Gastroesophageal sphincter (tissue), 4 donors: ENCODE measurements around the gene RPL36. TPM values are rescaled to one million over a fixed set of nuclear protein-coding genes. Genes with fewer than 3 reads are reported as not detected.

ENCODE experiments used
- ATAC-seq: fragments of 150-250 bp; one replicate; pipeline ENCODE4 v1.9.1; 2016; ENCODE audit warnings: mild to moderate bottlenecking, moderate library complexity
- H3K27ac ChIP-seq, 4 donors: fragments of 200-600 bp; sonication (generic) in 3 of 4; 1 replicate in 3 of 4; 2 replicates in 1 of 4; pipeline ENCODE4 v1.5.1; 2016 to 2019
- H3K27me3 ChIP-seq: fragments of 200-600 bp; sonication (generic); one replicate; pipeline ENCODE4 v1.5.1; 2019
- H3K36me3 ChIP-seq, 2 donors: fragments of 200-600 bp; sonication (generic); one replicate each; pipeline ENCODE4 v1.5.1; 2019; ENCODE audit warnings: control low read depth in 1 of 2
- H3K4me1 ChIP-seq, 3 donors: fragments of 200-600 bp; sonication (generic); 1 replicate in 2 of 3; 2 replicates in 1 of 3; pipeline ENCODE4 v1.5.1; 2016 to 2019; ENCODE audit warnings: control low read depth in 2 of 3
- H3K4me3 ChIP-seq, 2 donors: fragments of 200-600 bp; sonication (generic); one replicate each; pipeline ENCODE4 v1.5.1; 2019; ENCODE audit warnings: mild to moderate bottlenecking in 1 of 2, moderate library complexity in 1 of 2
- H3K9me3 ChIP-seq, 3 donors: fragments of 200-600 bp; sonication (generic); one replicate each; pipeline ENCODE4 v1.5.1; 2017 to 2019; ENCODE audit warnings: control low read depth in 2 of 3
- EP300 ChIP-seq: sonication (generic); formaldehyde crosslinking; IDR thresholded peaks from one replicate; pipeline ENCODE4 v1.6.1; 2017; ENCODE audit warnings: antibody characterized with exemption, mild to moderate bottlenecking
- POLR2A ChIP-seq, 2 donors: fragments of 450-650 bp; IDR thresholded peaks; one replicate each; pipeline ENCODE4 v1.6.1; 2017; ENCODE audit warnings: antibody characterized with exemption in 2 of 2, mild to moderate bottlenecking in 2 of 2, moderate library complexity in 1 of 2
- POLR2AphosphoS5 ChIP-seq: sonication (generic); formaldehyde crosslinking; IDR thresholded peaks from one replicate; pipeline ENCODE4 v1.6.1; 2017; ENCODE audit warnings: antibody characterized with exemption
- WGBS, 2 donors: methylation state at CpG; one replicate each; pipeline ENCODE4 v1.1.5; 2018; ENCODE audit warnings: low coverage in 1 of 2; 5-methylcytosine and 5-hydroxymethylcytosine counted together
- total RNA-seq, 4 donors: library from RNA; depleted of rRNA; stranded (reverse); fragments of >200 nt; gene quantifications; one replicate each; pipeline ENCODE4 v1.1.0, GENCODE V29; 2016
- TF ChIP-seq, protein P1 (sequence below), 4 experiments: fragments of 200-600 bp in 2 of 4; fragments of 450-650 bp in 2 of 4; sonication (generic) in 1 of 4; IDR thresholded peaks; one replicate each; pipeline ENCODE4 v1.5.1; 2017 to 2019; ENCODE audit warnings: antibody characterized with exemption in 4 of 4, mild to moderate bottlenecking in 2 of 4, moderate library complexity in 2 of 4

The RPL36 gene
- total RNA-seq, 4 donors from 2014 or later: 393 to 1,204 (median 723) TPM

DNA sequence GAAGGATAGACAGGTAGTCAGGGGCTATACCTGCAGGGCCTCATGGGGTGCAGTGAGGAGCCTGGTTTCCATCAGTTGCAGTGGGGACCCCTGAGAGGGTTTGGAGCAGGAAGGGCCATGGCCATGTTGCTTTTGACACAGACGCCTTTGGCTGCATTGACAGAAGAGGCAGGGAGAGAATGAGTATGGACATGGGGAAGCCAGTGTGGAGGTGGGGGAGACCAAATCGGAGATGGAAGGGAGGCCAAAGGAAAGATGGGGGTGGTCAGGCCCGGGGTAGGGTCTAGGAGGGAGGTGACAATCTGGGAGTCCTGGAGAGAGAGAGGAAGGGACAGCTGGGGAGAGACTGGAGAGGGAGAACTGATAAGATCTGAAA, 8.0 kb upstream of the RPL36 start:
- TF ChIP-seq POLR2AphosphoS5 (no peak), POLR2A (IDR thresholded peaks at IDR 0.05) (no peak), EP300 (no peak)
- TF ChIP-seq, protein P1, sequence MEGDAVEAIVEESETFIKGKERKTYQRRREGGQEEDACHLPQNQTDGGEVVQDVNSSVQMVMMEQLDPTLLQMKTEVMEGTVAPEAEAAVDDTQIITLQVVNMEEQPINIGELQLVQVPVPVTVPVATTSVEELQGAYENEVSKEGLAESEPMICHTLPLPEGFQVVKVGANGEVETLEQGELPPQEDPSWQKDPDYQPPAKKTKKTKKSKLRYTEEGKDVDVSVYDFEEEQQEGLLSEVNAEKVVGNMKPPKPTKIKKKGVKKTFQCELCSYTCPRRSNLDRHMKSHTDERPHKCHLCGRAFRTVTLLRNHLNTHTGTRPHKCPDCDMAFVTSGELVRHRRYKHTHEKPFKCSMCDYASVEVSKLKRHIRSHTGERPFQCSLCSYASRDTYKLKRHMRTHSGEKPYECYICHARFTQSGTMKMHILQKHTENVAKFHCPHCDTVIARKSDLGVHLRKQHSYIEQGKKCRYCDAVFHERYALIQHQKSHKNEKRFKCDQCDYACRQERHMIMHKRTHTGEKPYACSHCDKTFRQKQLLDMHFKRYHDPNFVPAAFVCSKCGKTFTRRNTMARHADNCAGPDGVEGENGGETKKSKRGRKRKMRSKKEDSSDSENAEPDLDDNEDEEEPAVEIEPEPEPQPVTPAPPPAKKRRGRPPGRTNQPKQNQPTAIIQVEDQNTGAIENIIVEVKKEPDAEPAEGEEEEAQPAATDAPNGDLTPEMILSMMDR (IDR thresholded peaks at IDR 0.05): no peak
- peaks cover 0 to 43% (median 14%) of the 10 kb centered on the region in 3 donors for H3K4me1 ChIP-seq
- H3K27ac ChIP-seq: no peak overlapping the region
- H3K27me3 ChIP-seq: no peaks in the 10 kb centered on the region
- H3K36me3 ChIP-seq: peaks cover 0 to 19% of the 10 kb centered on the region in 2 donors
- no peak overlapping the region for H3K4me3 ChIP-seq
- no peak for ATAC-seq
- 80% methylated on average over 3 of the region's 3 CpGs for WGBS, 2 donors
- no peaks in the 10 kb centered on the region for H3K9me3 ChIP-seq

DNA sequence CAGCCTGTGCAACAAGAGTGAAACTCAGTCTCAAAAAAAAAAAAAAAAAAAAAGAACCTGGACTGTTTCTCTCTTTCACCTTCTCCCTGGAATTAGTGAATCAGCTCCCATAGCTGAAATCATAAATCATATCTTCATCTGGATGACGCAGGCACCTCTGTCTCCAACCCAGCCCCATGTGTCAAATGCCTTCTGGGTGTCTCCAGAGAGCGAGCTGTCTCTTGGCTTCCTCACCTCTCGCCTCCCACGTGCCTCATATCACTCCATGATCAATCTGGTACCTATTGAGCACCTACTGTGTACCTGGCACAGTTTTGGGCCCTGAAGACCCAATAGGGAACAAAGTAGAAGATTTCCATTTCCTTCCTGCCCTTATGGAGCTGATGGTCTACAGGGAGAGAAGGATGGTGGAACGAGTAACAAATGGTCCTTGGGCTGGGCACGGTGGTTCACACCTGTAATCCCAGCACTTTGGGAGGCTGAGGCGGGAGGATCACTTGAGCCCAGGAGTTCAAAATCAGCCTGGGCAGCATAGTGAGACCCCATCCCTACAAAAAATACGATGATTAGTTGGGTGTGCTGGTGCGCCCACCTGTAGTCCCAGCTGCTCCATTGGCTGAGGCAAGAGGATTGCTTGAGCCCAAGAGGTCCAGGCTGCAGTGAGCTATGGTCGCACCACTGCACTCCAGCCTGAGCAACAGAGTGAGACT, 6.8 kb upstream of the RPL36 start:
- no peak overlapping the region for H3K27ac ChIP-seq
- H3K36me3 ChIP-seq: peaks cover 0 to 9% of the 10 kb centered on the region in 2 donors
- TF ChIP-seq POLR2A (IDR thresholded peaks at IDR 0.05) (no peak), EP300 (no peak), POLR2AphosphoS5 (no peak)
- TF ChIP-seq, protein P1 (IDR thresholded peaks at IDR 0.05): no peak
- H3K4me3 ChIP-seq: no peak overlapping the region
- peaks cover 0 to 47% (median 14%) of the 10 kb centered on the region in 3 donors for H3K4me1 ChIP-seq
- H3K27me3 ChIP-seq: no peaks in the 10 kb centered on the region
- H3K9me3 ChIP-seq: no peaks in the 10 kb centered on the region
- WGBS, 2 donors: 87 to 100% methylated on average over 1 to 7 of the region's 10 CpGs
- no peak for ATAC-seq

DNA sequence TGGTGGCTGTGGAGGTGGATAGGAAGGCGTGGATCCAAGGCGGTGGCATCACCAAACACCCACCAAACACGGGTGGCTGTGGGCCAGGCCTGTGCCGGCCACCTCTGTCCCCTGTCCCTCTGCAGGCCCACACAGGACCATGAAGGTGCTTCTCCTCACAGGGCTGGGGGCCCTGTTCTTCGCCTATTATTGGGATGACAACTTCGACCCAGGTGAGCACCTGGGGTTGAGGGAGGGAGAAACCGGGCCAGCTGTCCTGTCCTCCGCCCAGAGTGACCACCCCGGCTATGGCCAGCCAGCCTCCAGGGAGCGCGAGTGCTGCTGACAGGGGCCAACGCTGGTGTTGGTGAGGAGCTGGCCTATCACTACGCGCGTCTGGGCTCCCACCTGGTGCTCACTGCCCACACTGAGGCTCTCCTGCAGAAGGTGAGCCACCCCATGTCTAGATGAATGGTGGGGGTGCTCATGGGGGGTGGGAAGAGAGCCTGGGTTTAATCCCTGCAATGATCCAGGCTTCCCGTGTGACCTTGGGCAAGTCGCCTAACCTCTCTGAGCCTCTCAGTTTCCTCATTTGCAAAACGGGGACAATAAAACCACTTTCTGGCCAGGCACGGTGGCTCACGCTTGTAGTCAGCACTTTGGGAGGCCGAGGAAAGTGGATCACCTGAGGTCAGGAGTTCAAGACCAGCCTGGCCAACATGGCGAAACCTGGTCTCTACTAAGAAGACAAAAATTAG, 5.2 kb upstream of the RPL36 start:
- Histone ChIP-seq H3K27me3 (no peaks in the 10 kb centered on the region), H3K9me3 (no peaks in the 10 kb centered on the region), H3K4me3 (no peak overlapping the region), H3K36me3 (no peaks in the 10 kb centered on the region), H3K27ac (no peak overlapping the region), H3K4me1 (peaks cover 0 to 41% (median 5%) of the 10 kb centered on the region in 3 donors)
- TF ChIP-seq POLR2AphosphoS5 (no peak), POLR2A (IDR thresholded peaks at IDR 0.05) (no peak), EP300 (no peak)
- TF ChIP-seq, protein P1 (IDR thresholded peaks at IDR 0.05): no peak
- 70 to 94% methylated on average over 2 to 5 of the region's 22 CpGs for WGBS, 2 donors
- ATAC-seq: no peak

DNA sequence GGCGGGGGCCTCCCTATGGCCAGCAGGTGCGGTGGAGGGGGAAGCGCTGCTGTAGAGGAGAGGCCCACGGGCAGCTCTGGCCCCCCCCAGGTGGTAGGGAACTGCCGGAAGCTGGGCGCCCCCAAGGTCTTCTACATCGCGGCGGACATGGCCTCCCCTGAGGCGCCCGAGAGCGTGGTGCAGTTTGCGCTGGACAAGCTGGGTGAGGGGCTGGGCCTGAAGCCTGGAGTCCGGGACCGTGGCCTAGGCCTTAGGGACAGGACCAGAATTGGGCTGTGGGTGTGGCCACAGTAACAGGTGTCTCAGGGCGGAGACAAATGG, 3.8 kb upstream of the RPL36 start:
- WGBS, 2 donors: 57% methylated on average over 8 of the region's 16 CpGs; no CpG with 5 or more reads in 1 of the 2 donors
- no peak for TF ChIP-seq POLR2A (IDR thresholded peaks at IDR 0.05)
- TF ChIP-seq POLR2AphosphoS5: no peak
- TF ChIP-seq EP300: no peak
- TF ChIP-seq, protein P1 (IDR thresholded peaks at IDR 0.05): no peak
- no peaks in the 10 kb centered on the region for H3K9me3 ChIP-seq
- no peaks in the 10 kb centered on the region for H3K36me3 ChIP-seq
- peaks cover 0 to 42% (median 1%) of the 10 kb centered on the region in 3 donors for H3K4me1 ChIP-seq
- H3K27me3 ChIP-seq: no peaks in the 10 kb centered on the region
- ATAC-seq: no peak
- H3K4me3 ChIP-seq: peak overlapping the region in 1 of 2 donors; percentile 68
- H3K27ac ChIP-seq: peak overlapping the region; percentile 19 to 90 (median 88)
